ENCODE results near the gene APBA2. TPM values are rescaled to one million over a fixed set of nuclear protein-coding genes. Genes with fewer than 3 reads are reported as not detected.

The APBA2 gene
- total and polyA plus RNA-seq, 2 of the 4 experiments (the other 2 are of a cell fraction), result 21.7 to 33.0 TPM

DNA sequence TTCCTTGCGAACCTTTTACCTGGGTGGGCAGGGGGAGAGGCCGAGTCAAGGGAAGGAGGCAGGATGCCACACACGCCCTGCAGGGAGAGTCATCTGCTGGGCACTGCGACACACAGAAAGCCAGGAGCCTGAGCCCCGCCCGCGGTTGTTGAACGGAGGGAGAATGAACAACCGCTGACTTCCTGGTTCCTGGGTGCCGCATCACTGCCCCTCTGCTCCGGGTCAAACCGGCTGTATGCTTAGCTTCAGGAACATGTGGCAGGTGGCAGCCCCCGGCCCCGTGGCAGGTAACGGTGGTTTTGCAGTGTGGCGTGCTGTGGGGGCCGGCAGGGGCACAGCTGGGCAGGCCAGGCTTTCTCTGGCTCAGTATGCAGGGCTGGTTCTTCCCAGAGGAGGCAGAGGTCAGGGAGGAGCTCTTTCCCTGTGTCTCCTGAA is 33.4 kb downstream of the APBA2 start:
- H4K5ac ChIP-seq (ENCODE audit: low read depth, low read length), result no peak overlapping the region
- ATAC-seq (ENCODE audit: low read depth) (no peak), DNase-seq (no peak)
- H3K4ac ChIP-seq (ENCODE audit: low read depth, low read length), result no peak overlapping the region
- no peak overlapping the region for H2AK5ac ChIP-seq (ENCODE audit: low read depth, low read length)
- no peaks in the 10 kb centered on the region for H3K4me1 ChIP-seq (ENCODE audit: control insufficient read depth, insufficient read depth, low read length)
- H3K27ac ChIP-seq (ENCODE audit: insufficient read depth, low read length), result no peak overlapping the region
- no peak overlapping the region for H3K14ac ChIP-seq (replicated peaks; ENCODE audit: low read depth, low read length)
- peaks cover 17 to 61% of the 10 kb centered on the region in 2 experiments for H3K79me1 ChIP-seq (ENCODE audit: low read depth in 1 of 2, low read length in 2 of 2)
- intact Hi-C loops (cut with micrococcal nuclease) (no loop called here), in situ Hi-C loops (cut with MboI; ENCODE audit: low sequenced_read_pairs) (no loop called here), dilution Hi-C loops (cut with HindIII; ENCODE audit: low sequenced_read_pairs, unreplicated experiment) (no loop called here)
- H2AK9ac ChIP-seq (replicated peaks; ENCODE audit: low read depth, low read length, poor library complexity), result no peak overlapping the region
- no peak overlapping the region for H2BK5ac ChIP-seq (ENCODE audit: low read depth, low read length, poor library complexity, severe bottlenecking)
- WGBS, 2 experiments (ENCODE audit: extremely low coverage in 2 of 2, insufficient read length in 1 of 2), result 88% methylated on average over 11 of the region's 17 CpGs; no CpG with 5 or more reads in 1 of the 2 experiments
- no peaks in the 10 kb centered on the region for H3K9me3 ChIP-seq (ENCODE audit: control insufficient read depth, insufficient read depth, low read length)
- no peak overlapping the region for H2BK120ac ChIP-seq (ENCODE audit: low read depth, low read length)
- no peak overlapping the region for H2BK20ac ChIP-seq (ENCODE audit: low read depth, low read length)
- peaks cover 20% of the 10 kb centered on the region for H3K9me1 ChIP-seq (ENCODE audit: insufficient read depth, low read length)
- H3K36me3 ChIP-seq (ENCODE audit: control insufficient read depth, insufficient read depth, low read length), result peaks cover 8% of the 10 kb centered on the region
- no peak overlapping the region for H4K8ac ChIP-seq (ENCODE audit: low read depth in 2 of 2, low read length in 2 of 2)
- no peak overlapping the region for H3K4me2 ChIP-seq (ENCODE audit: low read depth, low read length)
- no peaks in the 10 kb centered on the region for H3K27me3 ChIP-seq (ENCODE audit: control insufficient read depth, insufficient read depth, low read length)
- TF ChIP-seq MAFK (IDR thresholded peaks at IDR 0.05; ENCODE audit: low read depth, low read length) (no peak), USF2 (IDR thresholded peaks at IDR 0.05; ENCODE audit: low read depth, low read length) (no peak), NFE2L2 (IDR thresholded peaks at IDR 0.05; ENCODE audit: low read depth, low read length) (no peak), CHD1 (IDR thresholded peaks at IDR 0.05; ENCODE audit: low read depth, low read length) (no peak), RCOR1 (IDR thresholded peaks at IDR 0.05; ENCODE audit: insufficient replicate concordance, low read length) (no peak), SMC3 (IDR thresholded peaks at IDR 0.05; ENCODE audit: low read depth, low read length) (no peak), ELK1 (IDR thresholded peaks at IDR 0.05; ENCODE audit: borderline replicate concordance, low read depth, low read length) (no peak), BHLHE40 (IDR thresholded peaks at IDR 0.05; ENCODE audit: low read depth, low read length) (no peak), MAZ (IDR thresholded peaks at IDR 0.05; ENCODE audit: borderline replicate concordance, low read depth, low read length) (no peak), RAD21 (IDR thresholded peaks at IDR 0.05; ENCODE audit: low read length) (no peak), CEBPB (IDR thresholded peaks at IDR 0.05; ENCODE audit: low read depth, low read length) (no peak), POLR2A (IDR thresholded peaks at IDR 0.05; ENCODE audit: low read depth, low read length) (no peak), FOS (IDR thresholded peaks at IDR 0.05; ENCODE audit: low read depth, low read length) (no peak), CTCF (conservative IDR thresholded peaks at IDR 0.05; ENCODE audit: low read depth, low read length) (no peak), RFX5 (IDR thresholded peaks at IDR 0.05; ENCODE audit: low read depth, low read length) (no peak), MXI1 (IDR thresholded peaks at IDR 0.05; ENCODE audit: borderline replicate concordance, low read depth, low read length) (no peak)
- H3K56ac ChIP-seq (ENCODE audit: extremely low read depth, insufficient read depth, low read length), result no peak overlapping the region
- H3K9ac ChIP-seq (ENCODE audit: low read depth, low read length), result no peak overlapping the region
- H4K20me1 ChIP-seq (ENCODE audit: insufficient read depth, low read length), result peaks cover 34% of the 10 kb centered on the region
- H2BK15ac ChIP-seq (ENCODE audit: low read depth, low read length), result no peak overlapping the region
- no peak overlapping the region for H3K4me3 ChIP-seq (ENCODE audit: insufficient read depth, low read depth, low read length)
- POLR2A ChIA-PET (ENCODE audit: unreplicated experiment), result no interaction called here
- no peak overlapping the region for H2AFZ ChIP-seq (replicated peaks; ENCODE audit: low read length, poor library complexity)
- H4K91ac ChIP-seq (ENCODE audit: insufficient read depth, low read depth, low read length), result no peak overlapping the region
- CTCF ChIA-PET, result no interaction called here
- H3K18ac ChIP-seq (ENCODE audit: low read depth, low read length), result no peak overlapping the region
- H3K23ac ChIP-seq (ENCODE audit: low read depth, low read length), result no peak overlapping the region
- BruUV-seq (replicated peaks), result no TSS peak
